ENCODE measurements around the gene RPL34. TPM values are rescaled to one million over a fixed set of nuclear protein-coding genes. Genes with fewer than 3 reads are reported as not detected.

Gene RPL34
- total RNA-seq, 1 donor from 2014 or later: 726 TPM

DNA sequence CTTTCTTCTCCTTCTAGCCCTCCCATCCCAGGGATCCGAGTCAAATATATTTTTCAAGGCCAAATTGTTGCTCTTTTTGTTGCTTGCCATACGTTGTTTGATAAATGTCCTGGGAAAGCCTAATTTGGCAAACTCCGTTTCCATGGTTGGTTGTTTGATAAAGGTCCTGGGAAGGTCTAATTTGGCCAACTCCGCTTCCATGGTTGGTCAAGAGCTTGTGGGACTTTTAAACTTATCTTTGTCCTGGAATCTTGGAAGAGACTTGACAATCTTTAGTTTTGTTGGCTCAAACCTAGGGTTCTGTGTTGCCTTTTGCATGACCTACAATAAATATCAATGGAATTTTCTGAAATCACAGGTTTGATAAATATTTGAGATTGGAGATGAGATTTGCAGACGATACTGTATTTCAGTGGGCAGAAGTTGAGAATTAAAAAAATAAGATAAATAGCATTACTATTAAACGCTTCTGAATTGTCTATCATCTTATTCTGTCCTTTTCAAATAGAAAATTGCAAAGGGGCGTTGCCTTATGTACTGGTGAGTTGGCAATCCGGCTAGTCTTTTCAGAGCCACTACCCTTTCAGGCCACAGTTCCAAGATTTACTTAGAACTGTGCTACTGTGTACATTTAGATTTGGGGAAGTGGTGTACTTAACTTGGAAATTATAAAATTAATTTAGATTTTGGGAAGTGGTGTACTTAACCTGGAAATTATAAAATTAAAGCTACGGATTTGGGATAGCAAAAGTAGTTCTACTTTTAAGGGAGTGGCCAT lies 30.8 kb downstream of the RPL34 start:
- no peaks in the 10 kb centered on the region for H3K9me3 ChIP-seq (replicated peaks)
- peaks cover 8% of the 10 kb centered on the region for H3K36me3 ChIP-seq
- peak overlapping the region; percentile 88 for H3K27ac ChIP-seq (replicated peaks)
- TF ChIP-seq, protein P1, sequence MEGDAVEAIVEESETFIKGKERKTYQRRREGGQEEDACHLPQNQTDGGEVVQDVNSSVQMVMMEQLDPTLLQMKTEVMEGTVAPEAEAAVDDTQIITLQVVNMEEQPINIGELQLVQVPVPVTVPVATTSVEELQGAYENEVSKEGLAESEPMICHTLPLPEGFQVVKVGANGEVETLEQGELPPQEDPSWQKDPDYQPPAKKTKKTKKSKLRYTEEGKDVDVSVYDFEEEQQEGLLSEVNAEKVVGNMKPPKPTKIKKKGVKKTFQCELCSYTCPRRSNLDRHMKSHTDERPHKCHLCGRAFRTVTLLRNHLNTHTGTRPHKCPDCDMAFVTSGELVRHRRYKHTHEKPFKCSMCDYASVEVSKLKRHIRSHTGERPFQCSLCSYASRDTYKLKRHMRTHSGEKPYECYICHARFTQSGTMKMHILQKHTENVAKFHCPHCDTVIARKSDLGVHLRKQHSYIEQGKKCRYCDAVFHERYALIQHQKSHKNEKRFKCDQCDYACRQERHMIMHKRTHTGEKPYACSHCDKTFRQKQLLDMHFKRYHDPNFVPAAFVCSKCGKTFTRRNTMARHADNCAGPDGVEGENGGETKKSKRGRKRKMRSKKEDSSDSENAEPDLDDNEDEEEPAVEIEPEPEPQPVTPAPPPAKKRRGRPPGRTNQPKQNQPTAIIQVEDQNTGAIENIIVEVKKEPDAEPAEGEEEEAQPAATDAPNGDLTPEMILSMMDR (IDR thresholded peaks at IDR 0.05; ENCODE audit: borderline replicate concordance): no peak
- DNase-seq: no peak
- H3K4me3 ChIP-seq: peak overlapping the region; percentile 82
- H3K27me3 ChIP-seq (ENCODE audit: low read depth): no peaks in the 10 kb centered on the region
- intact Hi-C loops (cut with micrococcal nuclease): no loop called here
- peaks cover 37% of the 10 kb centered on the region for H3K4me1 ChIP-seq

DNA sequence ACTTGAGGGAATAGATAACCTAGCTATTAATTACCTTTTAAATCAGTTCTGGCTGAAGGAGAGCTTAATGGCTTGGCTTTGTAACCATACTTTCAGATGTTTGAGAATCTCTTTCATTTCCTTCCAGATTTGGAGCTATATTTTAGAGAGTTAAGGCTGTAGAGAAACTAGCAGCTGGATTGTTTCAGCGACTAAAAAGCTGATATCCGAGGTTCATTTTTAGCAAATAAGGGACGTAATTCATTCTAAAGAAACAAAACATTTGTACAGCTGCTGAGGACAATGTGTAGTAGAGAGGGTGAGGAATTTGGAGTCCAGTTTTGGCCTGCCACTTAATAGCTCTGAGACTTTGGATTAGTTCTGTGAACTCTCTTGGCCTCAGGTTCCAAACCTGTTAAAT lies 42.3 kb downstream of the RPL34 start:
- no peak for DNase-seq
- peaks cover 84% of the 10 kb centered on the region for H3K36me3 ChIP-seq
- H3K27ac ChIP-seq (replicated peaks): no peak overlapping the region
- H3K4me3 ChIP-seq: no peak overlapping the region
- TF ChIP-seq, protein P1 (IDR thresholded peaks at IDR 0.05; ENCODE audit: borderline replicate concordance): no peak
- H3K27me3 ChIP-seq (ENCODE audit: low read depth): no peaks in the 10 kb centered on the region
- H3K4me1 ChIP-seq: peaks cover 6% of the 10 kb centered on the region
- H3K9me3 ChIP-seq (replicated peaks): no peaks in the 10 kb centered on the region
- intact Hi-C loops (cut with micrococcal nuclease): no loop called here

- no peaks in the 10 kb centered on the region for H3K4me1 ChIP-seq
- H3K9me3 ChIP-seq (replicated peaks): no peaks in the 10 kb centered on the region
- H3K27ac ChIP-seq (replicated peaks): no peak overlapping the region
- H3K36me3 ChIP-seq: peaks cover 22% of the 10 kb centered on the region
- intact Hi-C loops (cut with micrococcal nuclease): no loop called here
- no peak overlapping the region for H3K4me3 ChIP-seq
- TF ChIP-seq, protein P1 (IDR thresholded peaks at IDR 0.05; ENCODE audit: borderline replicate concordance): no peak
- H3K27me3 ChIP-seq (ENCODE audit: low read depth): no peaks in the 10 kb centered on the region
- no peak for DNase-seq
These were observed 54.1 kb downstream of the RPL34 start for GRCh38 chr4:108674356-108674977.

Other genes starting within 250 kb of the RPL34 start
- 27.2 TPM for gene OSTC, start 30.0 kb downstream of the RPL34 start, total RNA-seq
- 10.6 TPM for gene ETNPPL, start 142.5 kb downstream of the RPL34 start, total RNA-seq